ENCODE data around the gene OR2H1. TPM values are rescaled to one million over a fixed set of nuclear protein-coding genes. Genes with fewer than 3 reads are reported as not detected.

The OR2H1 gene
- total RNA-seq, 2 experiments from 2014 or later, result not detected

- Mint-ChIP-seq H3K27ac (no peak overlapping the region), H3K4me1 (no peaks in the 10 kb centered on the region), H3K9me3 (no peaks in the 10 kb centered on the region), H3K36me3 (ENCODE audit: low read depth) (no peaks in the 10 kb centered on the region), H3K4me3 (no peak overlapping the region), H3K27me3 (peaks cover 23% of the 10 kb centered on the region)
- ChIA-PET POLR2A (no interaction called here), CTCF (no interaction called here)
- DNase-seq, result no peak
Observed at GRCh38 chr6:29462022-29462421, 5.1 kb downstream of the OR2H1 start.

GRCh38 chr6:29465279-29465678 lies 8.3 kb downstream of the OR2H1 start:
- CTCF ChIA-PET, result no interaction called here
- no peaks in the 10 kb centered on the region for H3K4me1 Mint-ChIP-seq
- DNase-seq, result no peak
- H3K9me3 Mint-ChIP-seq, result no peaks in the 10 kb centered on the region
- peaks cover 12% of the 10 kb centered on the region for H3K27me3 Mint-ChIP-seq
- no peak overlapping the region for H3K4me3 Mint-ChIP-seq
- no peak overlapping the region for H3K27ac Mint-ChIP-seq
- POLR2A ChIA-PET, result no interaction called here
- H3K36me3 Mint-ChIP-seq (ENCODE audit: low read depth), result no peaks in the 10 kb centered on the region

GRCh38 chr6:29465801-29466200 lies 8.8 kb downstream of the OR2H1 start:
- Mint-ChIP-seq H3K4me1 (no peaks in the 10 kb centered on the region), H3K27me3 (peaks cover 12% of the 10 kb centered on the region), H3K27ac (no peak overlapping the region), H3K36me3 (ENCODE audit: low read depth) (no peaks in the 10 kb centered on the region), H3K9me3 (no peaks in the 10 kb centered on the region), H3K4me3 (no peak overlapping the region)
- CTCF ChIA-PET, result no interaction called here
- POLR2A ChIA-PET, result no interaction called here
- no peak for DNase-seq

- no peak for DNase-seq
- Mint-ChIP-seq H3K36me3 (ENCODE audit: low read depth) (no peaks in the 10 kb centered on the region), H3K9me3 (no peaks in the 10 kb centered on the region), H3K4me1 (no peaks in the 10 kb centered on the region), H3K27ac (no peak overlapping the region), H3K4me3 (no peak overlapping the region), H3K27me3 (peaks cover 9% of the 10 kb centered on the region)
- CTCF ChIA-PET, result no interaction called here
- POLR2A ChIA-PET, result interaction anchor here (0.7 kb wide), 1 partner anchor 145 kb away, joined by 3 read pairs; no protein-coding TSS in a partner anchor
Observed at GRCh38 chr6:29466241-29466640, 9.3 kb downstream of the OR2H1 start.

- Mint-ChIP-seq H3K4me1 (no peaks in the 10 kb centered on the region), H3K9me3 (no peaks in the 10 kb centered on the region), H3K4me3 (no peak overlapping the region), H3K27me3 (no peaks in the 10 kb centered on the region), H3K27ac (no peak overlapping the region), H3K36me3 (ENCODE audit: low read depth) (no peaks in the 10 kb centered on the region)
- DNase-seq, result no peak
- POLR2A ChIA-PET, result no interaction called here
- CTCF ChIA-PET, result no interaction called here
Observed at GRCh38 chr6:29474996-29475395, 18.0 kb downstream of the OR2H1 start.

GRCh38 chr6:29477923-29478450 lies 21.0 kb downstream of the OR2H1 start:
- H3K27ac Mint-ChIP-seq, result no peak overlapping the region
- H3K9me3 Mint-ChIP-seq, result no peaks in the 10 kb centered on the region
- no peaks in the 10 kb centered on the region for H3K36me3 Mint-ChIP-seq (ENCODE audit: low read depth)
- H3K4me1 Mint-ChIP-seq, result no peaks in the 10 kb centered on the region
- H3K4me3 Mint-ChIP-seq, result no peak overlapping the region
- ChIA-PET CTCF (no interaction called here), POLR2A (interaction anchor here (0.9 kb wide), 1 partner anchor 22 kb away, joined by 3 read pairs; the partner anchor contains the start of genes OR11A1 and OR2H1)
- H3K27me3 Mint-ChIP-seq, result peaks cover 3% of the 10 kb centered on the region
- no peak for DNase-seq

GRCh38 chr6:29478740-29479139 lies 21.8 kb downstream of the OR2H1 start:
- CTCF ChIA-PET, result no interaction called here

GRCh38 chr6:29479560-29479959 lies 22.6 kb downstream of the OR2H1 start:
- no peak overlapping the region for H3K4me3 Mint-ChIP-seq
- CTCF ChIA-PET, result no interaction called here
- no peaks in the 10 kb centered on the region for H3K36me3 Mint-ChIP-seq (ENCODE audit: low read depth)
- H3K27me3 Mint-ChIP-seq, result peaks cover 3% of the 10 kb centered on the region
- POLR2A ChIA-PET, result no interaction called here
- no peaks in the 10 kb centered on the region for H3K4me1 Mint-ChIP-seq
- H3K9me3 Mint-ChIP-seq, result no peaks in the 10 kb centered on the region
- no peak overlapping the region for H3K27ac Mint-ChIP-seq
- no peak for DNase-seq

More at GRCh38 chr6:29478740-29479139, 21.8 kb downstream of the OR2H1 start:
- no peak for DNase-seq
- H3K4me1 Mint-ChIP-seq, result no peaks in the 10 kb centered on the region
- no peak overlapping the region for H3K27ac Mint-ChIP-seq
- H3K4me3 Mint-ChIP-seq, result no peak overlapping the region
- H3K9me3 Mint-ChIP-seq, result no peaks in the 10 kb centered on the region
- POLR2A ChIA-PET, result no interaction called here
- H3K36me3 Mint-ChIP-seq (ENCODE audit: low read depth), result no peaks in the 10 kb centered on the region
- H3K27me3 Mint-ChIP-seq, result peaks cover 3% of the 10 kb centered on the region

GRCh38 chr6:29483186-29483585 lies 26.2 kb downstream of the OR2H1 start:
- Mint-ChIP-seq H3K27ac (no peak overlapping the region), H3K4me3 (no peak overlapping the region), H3K9me3 (no peaks in the 10 kb centered on the region), H3K27me3 (peaks cover 6% of the 10 kb centered on the region), H3K4me1 (no peaks in the 10 kb centered on the region), H3K36me3 (ENCODE audit: low read depth) (no peaks in the 10 kb centered on the region)
- CTCF ChIA-PET, result no interaction called here
- DNase-seq, result no peak
- POLR2A ChIA-PET, result no interaction called here

- Mint-ChIP-seq H3K36me3 (ENCODE audit: low read depth) (no peaks in the 10 kb centered on the region), H3K27ac (no peak overlapping the region), H3K4me3 (no peak overlapping the region), H3K9me3 (no peaks in the 10 kb centered on the region), H3K4me1 (no peaks in the 10 kb centered on the region), H3K27me3 (peaks cover 6% of the 10 kb centered on the region)
- no peak for DNase-seq
- POLR2A ChIA-PET, result no interaction called here
- CTCF ChIA-PET, result no interaction called here
Observed at GRCh38 chr6:29483735-29484134, 26.8 kb downstream of the OR2H1 start.

- DNase-seq, result no peak
- no peaks in the 10 kb centered on the region for H3K4me1 Mint-ChIP-seq
- ChIA-PET CTCF (no interaction called here), POLR2A (no interaction called here)
- peaks cover 4% of the 10 kb centered on the region for H3K27me3 Mint-ChIP-seq
- no peak overlapping the region for H3K4me3 Mint-ChIP-seq
- no peaks in the 10 kb centered on the region for H3K36me3 Mint-ChIP-seq (ENCODE audit: low read depth)
- no peak overlapping the region for H3K27ac Mint-ChIP-seq
- H3K9me3 Mint-ChIP-seq, result no peaks in the 10 kb centered on the region
Observed at GRCh38 chr6:29486577-29486976, 29.6 kb downstream of the OR2H1 start.

GRCh38 chr6:29487131-29487530 lies 30.2 kb downstream of the OR2H1 start:
- ChIA-PET CTCF (no interaction called here), POLR2A (no interaction called here)
- Mint-ChIP-seq H3K36me3 (ENCODE audit: low read depth) (no peaks in the 10 kb centered on the region), H3K27me3 (peaks cover 3% of the 10 kb centered on the region), H3K4me3 (no peak overlapping the region), H3K4me1 (no peaks in the 10 kb centered on the region), H3K27ac (no peak overlapping the region), H3K9me3 (no peaks in the 10 kb centered on the region)
- no peak for DNase-seq

- Mint-ChIP-seq H3K4me3 (no peak within 1 kb of the TSS), H3K27me3 (peaks cover 3% of the 10 kb centered on the region), H3K36me3 (ENCODE audit: low read depth) (no peaks in the 10 kb centered on the region), H3K9me3 (no peaks in the 10 kb centered on the region), H3K4me1 (no peaks in the 10 kb centered on the region), H3K27ac (no peak within 1 kb of the TSS)
- POLR2A ChIA-PET, result no interaction called here
- DNase-seq, result no peak
- CTCF ChIA-PET, result no interaction called here
Observed at GRCh38 chr6:29487660-29488059, 30.7 kb downstream of the OR2H1 start, which contains the start of gene MAS1L. Gene MAS1L (minus strand): TSS chr6:29487956. CDS start chr6:29487902, 54 bp downstream.

- H3K4me3 Mint-ChIP-seq, result no peak overlapping the region
- DNase-seq, result no peak
- no peaks in the 10 kb centered on the region for H3K9me3 Mint-ChIP-seq
- H3K4me1 Mint-ChIP-seq, result no peaks in the 10 kb centered on the region
- H3K27ac Mint-ChIP-seq, result no peak overlapping the region
- ChIA-PET CTCF (interaction anchor here (0.8 kb wide), 1 partner anchor 651 kb away, joined by 3 read pairs; no protein-coding TSS in a partner anchor), POLR2A (no interaction called here)
- no peaks in the 10 kb centered on the region for H3K36me3 Mint-ChIP-seq (ENCODE audit: low read depth)
- H3K27me3 Mint-ChIP-seq, result peaks cover 3% of the 10 kb centered on the region
Observed at GRCh38 chr6:29488874-29489273, 31.9 kb downstream of the OR2H1 start.

Data from activated CD4-positive, alpha-beta memory T cell treated with anti-CD3 and anti-CD28 coated beads, Interleukin-2, amount 10 ng/mL, durations not matched to agents 7 days and 5 days (primary cell).